ENCODE data around the gene CHRM2. TPM values are rescaled to one million over a fixed set of nuclear protein-coding genes. Genes with fewer than 3 reads are reported as not detected.
A peak's percentile ranks its signal among the peaks of the same experiment; 100 is the strongest.
"Not testable (repeated sequence)": the region's sequence is repeated elsewhere in the genome, so short reads cannot be mapped to it uniquely, and the experiment has no call there.

The CHRM2 gene
- 1.4 and 3.3 TPM in 2 replicates for total RNA-seq

DNA sequence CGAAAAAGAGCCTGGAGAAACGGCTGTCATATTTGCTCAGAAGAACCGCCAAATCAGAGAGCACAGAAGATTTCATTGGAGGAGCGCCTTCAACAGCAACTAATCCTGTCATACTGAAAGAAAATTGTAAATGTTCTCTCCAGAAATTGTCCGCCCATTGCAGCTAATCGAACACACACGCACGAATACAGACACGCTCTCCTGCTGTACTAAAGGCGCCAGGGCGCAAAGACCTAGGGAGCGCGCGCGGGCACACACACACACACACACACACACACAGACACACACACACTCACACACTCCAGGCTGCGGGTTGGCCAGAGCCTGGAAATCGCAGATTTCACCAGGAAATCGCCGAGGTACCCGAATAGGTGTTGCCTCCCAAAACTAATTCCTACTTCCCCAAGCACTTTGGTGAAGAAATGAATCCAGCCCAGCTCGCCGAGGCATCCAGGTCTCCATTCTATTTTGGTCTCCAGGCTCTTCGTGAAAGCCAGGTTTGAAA lies at the start of gene CHRM2:
Gene CHRM2 (plus strand): TSS at position 157 of the 505 bp plus-strand sequence. CDS start 146,214 bp downstream, outside the sequence.
- DNase-seq (ENCODE audit: extremely low read depth, low read depth, low spot score), result no peak

- DNase-seq (ENCODE audit: extremely low read depth, low read depth, low spot score), result not testable (repeated sequence)
Observed at GRCh38 chr7:136831398-136831797, 37.1 kb upstream of the CHRM2 start.

- DNase-seq (ENCODE audit: extremely low read depth, low read depth, low spot score), result no peak
Observed at GRCh38 chr7:136845899-136846465, 22.5 kb upstream of the CHRM2 start.

DNA sequence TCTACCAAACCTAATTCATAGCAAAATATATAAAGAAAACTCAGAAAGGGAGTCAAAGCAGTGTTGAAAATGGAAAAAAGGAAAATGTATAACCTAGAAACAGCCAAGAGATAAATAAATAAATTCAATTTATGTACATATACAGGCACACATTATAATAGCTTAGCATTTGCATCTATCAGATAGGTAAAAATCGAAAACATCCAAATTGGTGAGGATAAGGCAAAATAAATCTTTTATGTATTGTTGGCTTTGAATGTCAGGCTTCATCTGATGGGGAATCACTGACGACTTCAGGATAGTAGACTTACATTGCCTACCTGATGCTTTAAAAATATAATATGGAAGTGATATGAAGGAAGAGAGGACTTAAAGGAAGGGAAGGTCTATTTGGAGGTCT lies 20.6 kb upstream of the CHRM2 start:
- DNase-seq (ENCODE audit: extremely low read depth, low read depth, low spot score), result no peak

DNA sequence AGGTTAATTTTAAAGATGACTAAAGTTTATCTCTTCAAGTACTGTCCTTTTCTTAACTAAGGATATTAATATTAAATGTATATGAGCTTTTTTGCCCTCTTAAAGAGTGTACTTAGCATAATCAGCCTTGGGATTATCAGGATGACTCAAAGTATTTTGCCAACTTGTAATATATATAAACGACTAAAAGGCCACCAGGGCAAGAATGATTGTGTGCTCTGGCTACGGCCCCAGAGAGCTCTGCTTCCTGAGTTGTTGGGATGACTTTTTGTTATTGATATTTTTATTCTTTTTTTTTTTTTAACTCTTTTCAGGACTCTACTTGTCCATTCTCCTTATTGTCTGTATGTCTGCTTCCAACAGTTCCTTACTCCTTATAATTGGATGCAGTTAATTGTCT lies 14.8 kb upstream of the CHRM2 start:
- DNase-seq (ENCODE audit: extremely low read depth, low read depth, low spot score), result no peak

- no peak for DNase-seq (ENCODE audit: extremely low read depth, low read depth, low spot score)
Observed at GRCh38 chr7:136857573-136857972, 10.9 kb upstream of the CHRM2 start.

GRCh38 chr7:136859803-136860202 lies 8.6 kb upstream of the CHRM2 start:
- DNase-seq (ENCODE audit: extremely low read depth, low read depth, low spot score), result peak; percentile 57

DNA sequence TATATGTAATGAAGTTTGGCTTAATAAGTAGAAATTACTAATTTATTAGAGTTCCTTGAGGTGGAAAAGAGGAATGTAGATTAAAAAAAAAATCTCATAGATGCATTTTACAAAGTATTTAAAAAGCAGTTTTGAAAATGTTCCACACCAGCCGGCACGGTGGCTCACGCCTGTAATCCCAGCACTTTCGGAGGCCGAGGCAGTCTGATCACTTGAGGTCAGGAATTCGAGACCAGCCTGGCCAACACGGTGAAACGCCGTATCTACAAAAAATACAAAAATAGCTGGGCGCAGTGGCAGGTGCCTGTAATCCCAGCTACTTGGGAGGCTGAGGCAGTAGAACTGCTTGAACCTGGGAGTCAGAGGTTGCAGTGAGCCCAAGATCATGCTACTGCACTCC lies 3.2 kb upstream of the CHRM2 start:
- no peak for DNase-seq (ENCODE audit: extremely low read depth, low read depth, low spot score)

DNA sequence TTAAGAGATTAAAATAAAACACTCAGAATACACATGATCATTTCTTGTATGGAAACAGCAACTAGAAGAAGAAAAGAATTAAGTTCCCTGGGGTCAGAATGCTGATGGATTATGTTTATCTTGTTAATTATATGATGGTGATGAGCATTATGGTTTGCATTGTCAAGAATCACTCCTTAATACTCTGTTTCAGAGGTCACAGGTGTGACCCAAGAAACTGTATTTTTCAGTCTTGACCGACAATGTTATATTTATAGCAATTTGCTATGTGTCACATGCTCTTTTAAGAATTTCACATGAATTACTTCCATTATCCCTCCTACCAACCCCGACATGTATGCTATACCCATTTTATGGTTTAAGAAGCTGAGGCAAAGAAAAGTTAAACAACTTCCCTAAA lies 2.7 kb upstream of the CHRM2 start:
- no peak for DNase-seq (ENCODE audit: extremely low read depth, low read depth, low spot score)

GRCh38 chr7:136869001-136869961 lies 829 bp downstream of the CHRM2 start:
- DNase-seq (ENCODE audit: extremely low read depth, low read depth, low spot score), result no peak

DNA sequence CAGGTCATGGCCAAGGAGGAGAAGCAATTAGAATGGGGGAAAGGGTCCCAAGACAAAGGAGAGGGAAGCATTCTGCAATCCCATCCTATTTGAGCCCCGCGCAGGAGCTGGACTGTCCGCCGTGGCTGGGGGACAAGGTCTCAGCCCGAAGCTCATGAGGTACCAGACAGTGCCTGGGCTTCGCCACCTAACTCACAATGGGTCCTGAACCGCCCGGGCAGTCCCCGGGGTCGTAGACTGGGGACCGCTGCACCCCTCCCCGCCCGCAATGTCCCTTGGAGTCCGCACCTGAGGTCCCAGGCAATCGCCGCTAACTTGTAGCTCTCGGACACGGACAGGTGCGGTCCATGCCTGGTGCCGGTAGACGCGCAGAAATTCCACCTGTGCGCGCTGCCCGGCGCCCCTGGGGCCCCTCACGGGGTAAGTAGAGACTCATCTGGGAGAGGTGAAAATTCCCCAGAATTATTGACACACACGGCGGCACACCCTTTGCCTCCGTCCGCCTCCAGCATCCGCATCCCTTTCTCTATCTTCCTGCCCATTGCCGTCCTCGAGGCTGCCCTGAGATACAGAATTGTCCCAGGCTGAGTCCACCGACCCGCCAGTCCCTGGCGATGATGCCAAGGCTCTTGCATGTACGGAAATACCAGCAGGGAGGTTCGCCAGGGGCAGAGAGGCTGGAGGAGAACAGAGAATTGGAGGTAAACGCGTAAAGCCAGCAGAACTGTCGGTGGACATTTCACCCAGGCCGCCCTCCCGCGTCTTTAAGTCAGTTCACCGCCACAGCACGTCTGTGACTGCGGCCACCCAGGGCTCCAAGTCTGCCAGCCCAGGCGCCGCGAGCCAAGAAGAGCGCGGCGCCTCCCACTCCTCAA lies 1.8 kb downstream of the CHRM2 start:
- DNase-seq (ENCODE audit: extremely low read depth, low read depth, low spot score), result no peak

DNA sequence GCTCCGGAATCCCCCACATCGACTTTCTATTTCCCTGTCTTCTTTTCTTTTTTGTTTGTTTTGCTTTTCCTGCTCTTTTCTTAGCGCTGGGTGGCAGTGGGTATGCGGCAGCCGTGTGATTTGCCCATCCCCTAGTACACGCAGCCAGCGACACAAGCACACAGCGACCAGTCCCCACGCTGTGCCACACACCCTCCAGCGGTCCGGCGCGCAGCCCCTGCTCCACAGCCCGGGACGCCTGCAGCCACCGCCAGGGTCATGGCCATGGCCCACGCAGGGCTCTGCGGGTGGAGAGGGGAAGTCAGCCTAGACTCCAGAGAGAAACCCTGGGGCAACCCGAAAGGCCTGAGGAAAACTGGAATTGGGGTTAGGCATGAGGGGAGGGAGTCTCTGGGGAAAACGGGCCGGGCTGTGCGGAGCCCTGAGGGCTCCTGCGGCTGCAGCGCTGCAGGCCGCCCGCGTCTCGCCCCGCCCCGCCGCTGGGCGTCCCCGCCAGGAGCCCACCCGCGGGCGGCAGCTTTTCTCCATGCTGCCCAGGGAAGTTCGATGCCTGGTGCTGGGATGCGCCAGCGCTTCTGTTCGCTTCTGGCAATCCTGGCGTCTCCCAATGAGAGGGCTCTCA lies 2.5 kb downstream of the CHRM2 start:
- no peak for DNase-seq (ENCODE audit: extremely low read depth, low read depth, low spot score)

GRCh38 chr7:136874393-136875032 lies 6.1 kb downstream of the CHRM2 start:
- no peak for DNase-seq (ENCODE audit: extremely low read depth, low read depth, low spot score)

DNA sequence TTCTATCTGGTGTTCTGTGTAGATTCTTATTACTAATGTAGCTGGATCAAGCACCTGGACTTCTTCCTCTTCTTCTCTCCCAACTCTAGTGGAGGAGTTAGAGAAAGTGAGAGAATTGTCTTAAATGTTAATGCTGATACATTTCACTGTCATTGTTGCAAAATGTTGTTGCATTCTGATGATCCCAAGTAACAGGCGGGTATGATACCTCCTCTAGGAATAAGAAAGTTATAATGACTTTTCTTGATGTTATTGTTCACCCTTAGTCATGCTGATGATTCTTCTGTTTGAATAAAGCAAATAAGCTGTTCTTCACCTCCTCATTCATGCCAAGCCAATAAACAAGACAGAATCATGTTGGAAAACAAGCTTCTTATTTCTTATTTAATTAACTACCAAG lies 9.1 kb downstream of the CHRM2 start:
- no peak for DNase-seq (ENCODE audit: extremely low read depth, low read depth, low spot score)

GRCh38 chr7:136877990-136878389 lies 9.5 kb downstream of the CHRM2 start:
- DNase-seq (ENCODE audit: extremely low read depth, low read depth, low spot score), result no peak

- no peak for DNase-seq (ENCODE audit: extremely low read depth, low read depth, low spot score)
Observed at GRCh38 chr7:136878878-136879277, 10.4 kb downstream of the CHRM2 start.

- DNase-seq (ENCODE audit: extremely low read depth, low read depth, low spot score), result no peak
Observed at GRCh38 chr7:136883046-136883445, 14.6 kb downstream of the CHRM2 start.

DNA sequence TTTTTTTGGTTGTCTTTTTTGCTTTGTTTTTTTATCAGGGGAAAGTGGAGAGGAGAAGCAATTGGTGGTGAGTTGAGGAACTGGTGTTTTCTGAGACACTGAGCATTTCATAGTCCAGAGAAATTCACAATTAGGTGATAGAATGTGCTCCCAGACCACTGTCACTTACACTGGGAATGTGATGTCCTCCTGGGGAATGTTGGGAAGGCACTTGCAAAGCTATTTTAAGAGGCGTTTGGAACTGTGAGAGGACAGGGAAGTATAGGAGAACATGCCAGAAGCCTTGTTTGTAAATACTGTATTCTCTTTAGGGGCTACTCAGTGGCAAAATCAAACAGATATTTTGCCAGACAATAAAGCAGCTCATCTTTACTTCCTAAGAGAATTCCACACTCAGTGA lies 16.0 kb downstream of the CHRM2 start:
- DNase-seq (ENCODE audit: extremely low read depth, low read depth, low spot score), result no peak

- no peak for DNase-seq (ENCODE audit: extremely low read depth, low read depth, low spot score)
Observed at GRCh38 chr7:136887317-136887716, 18.9 kb downstream of the CHRM2 start.

GRCh38 chr7:136890399-136890798 lies 21.9 kb downstream of the CHRM2 start:
- DNase-seq (ENCODE audit: extremely low read depth, low read depth, low spot score), result no peak
